Esophagus squamous epithelium (tissue), 5 donors: ENCODE data around the gene CPA5. TPM values are rescaled to one million over a fixed set of nuclear protein-coding genes. Genes with fewer than 3 reads are reported as not detected.
"Not testable (repeated sequence)": the region's sequence is repeated elsewhere in the genome, so short reads cannot be mapped to it uniquely, and the experiment has no call there.

Source experiments
- DNase-seq: peaks from one replicate; lab custom pipeline; 2025; lab: John Stamatoyannopoulos, UW
- H3K27ac ChIP-seq, 4 donors: fragments of 200-600 bp; sonication (generic); one replicate each; pipeline ENCODE4 v1.5.1; 2016 to 2019; ENCODE audit warnings: mild to moderate bottlenecking in 1 of 4
- H3K27me3 ChIP-seq, 4 donors: fragments of 200-600 bp; sonication (generic); 1 replicate in 3 of 4; 2 replicates in 1 of 4; pipeline versions ENCODE4 v1.5.1 to v1.6.0; 2017 to 2021; ENCODE audit warnings: antibody characterized with exemption in 1 of 4
- H3K36me3 ChIP-seq, 3 donors: fragments of 200-600 bp; sonication (generic); one replicate each; pipeline ENCODE4 v1.5.1; 2016 to 2019
- H3K4me1 ChIP-seq, 3 donors: fragments of 200-600 bp; sonication (generic); one replicate each; pipeline ENCODE4 v1.5.1; 2017 to 2019
- H3K4me3 ChIP-seq, 4 donors: fragments of 200-600 bp; sonication (generic); 1 replicate in 3 of 4; 2 replicates in 1 of 4; pipeline ENCODE4 v1.5.1; 2016 to 2019; ENCODE audit warnings: mild to moderate bottlenecking in 2 of 4, moderate library complexity in 1 of 4
- H3K9me3 ChIP-seq, 3 donors: fragments of 200-600 bp; sonication (generic); one replicate each; pipeline ENCODE4 v1.5.1; 2016 to 2019
- POLR2A ChIP-seq, 4 donors: fragments of 450-650 bp; IDR thresholded peaks; one replicate each; pipeline ENCODE4 v1.6.1; 2017; ENCODE audit warnings: antibody characterized with exemption in 4 of 4, mild to moderate bottlenecking in 4 of 4, moderate library complexity in 3 of 4
- WGBS, 2 donors: methylation state at CpG; one replicate each; pipeline ENCODE4 v1.1.5; 2018; 5-methylcytosine and 5-hydroxymethylcytosine counted together
- intact Hi-C: fragments of 100-400 bp; cut with DNase I; formaldehyde crosslinking; loops from one replicate; pipeline ENCODE4 v1.15.0; 2022
- total RNA-seq, 4 donors: library from RNA; depleted of rRNA; stranded (reverse); fragments of >200 nt; gene quantifications; one replicate each; pipeline ENCODE4 v1.1.0, GENCODE V29; 2016
- TF ChIP-seq, protein P1 (sequence below), 6 experiments: fragments of 450-650 bp in 4 of 6; fragments of 200-600 bp in 2 of 6; sonication (generic) in 2 of 6; IDR thresholded peaks; one replicate each; pipeline ENCODE4 v1.5.1; 2016 to 2019; ENCODE audit warnings: antibody characterized with exemption in 6 of 6, mild to moderate bottlenecking in 4 of 6, moderate library complexity in 4 of 6
- donor health status: DM: yes; HTN: yes; CAD: no.

The CPA5 gene
- total RNA-seq, 4 donors from 2014 or later, result not detected

DNA sequence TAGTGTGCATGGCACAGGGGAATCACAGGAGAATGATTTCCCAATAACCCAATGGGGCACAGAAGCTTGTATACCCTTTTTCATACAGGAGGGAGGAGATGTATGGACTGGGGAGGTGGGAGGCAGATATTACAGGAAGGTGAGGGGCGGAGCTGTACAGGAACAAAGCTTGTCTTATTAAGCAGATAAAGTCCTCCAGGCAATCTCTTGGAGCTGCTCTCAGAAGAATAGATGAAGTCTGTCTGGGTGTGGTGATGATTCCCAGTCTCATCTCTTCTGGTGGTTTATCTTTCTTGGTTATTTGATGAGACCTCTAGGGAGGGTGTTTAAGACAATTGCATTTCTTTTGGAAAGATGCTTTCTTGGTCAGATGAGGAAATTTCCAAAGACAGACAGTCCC, 25.1 kb upstream of the CPA5 start:
- no peak for DNase-seq
- TF ChIP-seq, protein P1, sequence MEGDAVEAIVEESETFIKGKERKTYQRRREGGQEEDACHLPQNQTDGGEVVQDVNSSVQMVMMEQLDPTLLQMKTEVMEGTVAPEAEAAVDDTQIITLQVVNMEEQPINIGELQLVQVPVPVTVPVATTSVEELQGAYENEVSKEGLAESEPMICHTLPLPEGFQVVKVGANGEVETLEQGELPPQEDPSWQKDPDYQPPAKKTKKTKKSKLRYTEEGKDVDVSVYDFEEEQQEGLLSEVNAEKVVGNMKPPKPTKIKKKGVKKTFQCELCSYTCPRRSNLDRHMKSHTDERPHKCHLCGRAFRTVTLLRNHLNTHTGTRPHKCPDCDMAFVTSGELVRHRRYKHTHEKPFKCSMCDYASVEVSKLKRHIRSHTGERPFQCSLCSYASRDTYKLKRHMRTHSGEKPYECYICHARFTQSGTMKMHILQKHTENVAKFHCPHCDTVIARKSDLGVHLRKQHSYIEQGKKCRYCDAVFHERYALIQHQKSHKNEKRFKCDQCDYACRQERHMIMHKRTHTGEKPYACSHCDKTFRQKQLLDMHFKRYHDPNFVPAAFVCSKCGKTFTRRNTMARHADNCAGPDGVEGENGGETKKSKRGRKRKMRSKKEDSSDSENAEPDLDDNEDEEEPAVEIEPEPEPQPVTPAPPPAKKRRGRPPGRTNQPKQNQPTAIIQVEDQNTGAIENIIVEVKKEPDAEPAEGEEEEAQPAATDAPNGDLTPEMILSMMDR (IDR thresholded peaks at IDR 0.05), result no peak
- TF ChIP-seq POLR2A (IDR thresholded peaks at IDR 0.05), result no peak
- peaks cover 0 to 13% (median 0%) of the 10 kb centered on the region in 3 donors for H3K4me1 ChIP-seq
- WGBS, 2 donors, result 86 to 100% methylated on average over 1 of the region's 1 CpG
- H3K27ac ChIP-seq, result no peak overlapping the region
- no peaks in the 10 kb centered on the region for H3K9me3 ChIP-seq
- no peaks in the 10 kb centered on the region for H3K36me3 ChIP-seq
- no peak overlapping the region for H3K4me3 ChIP-seq
- H3K27me3 ChIP-seq, result peaks cover 0 to 4% (median 0%) of the 10 kb centered on the region in 4 donors
- intact Hi-C loops, result no loop called here

DNA sequence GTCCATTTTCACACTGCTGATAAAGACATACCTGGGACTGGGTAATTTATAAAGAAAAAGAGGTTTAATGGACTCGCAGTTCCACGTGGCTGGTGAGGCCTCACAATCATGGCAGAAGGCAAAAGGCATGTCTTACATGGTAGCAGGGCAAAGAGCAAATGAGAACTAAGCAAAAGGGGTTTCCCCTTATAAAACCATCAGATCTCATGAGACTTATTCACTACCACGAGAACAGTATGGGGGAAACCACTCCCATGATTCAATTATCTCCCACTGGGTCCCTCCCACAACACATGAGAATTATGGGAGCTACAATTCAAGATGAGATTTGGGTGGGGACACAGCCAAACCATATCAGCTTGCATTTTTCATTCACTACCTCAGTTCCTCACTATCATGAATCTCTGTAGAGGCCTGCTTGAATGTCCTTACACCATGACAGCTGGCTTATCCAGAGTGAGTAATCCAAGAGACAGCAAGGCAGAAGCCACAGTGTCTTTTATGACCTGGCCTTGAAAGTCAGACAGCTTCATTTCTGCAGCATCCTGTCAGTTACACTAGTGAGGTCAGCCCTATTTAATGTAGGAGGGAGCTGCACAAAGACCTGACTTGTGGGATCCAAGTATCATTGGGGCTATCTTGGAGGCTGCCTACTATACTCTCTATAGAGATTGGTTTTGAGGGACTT, 22.9 kb upstream of the CPA5 start:
- intact Hi-C loops, H3K36me3 ChIP-seq, H3K27me3 ChIP-seq, H3K27ac ChIP-seq, H3K4me3 ChIP-seq, H3K9me3 ChIP-seq, DNase-seq: not testable (repeated sequence)
- whole genome bisulfite sequencing, 2 donors, result 82 to 96% methylated on average over 3 of the region's 3 CpGs
- H3K4me1 ChIP-seq, result peaks cover 0 to 13% (median 0%) of the 10 kb centered on the region in 3 donors

DNA sequence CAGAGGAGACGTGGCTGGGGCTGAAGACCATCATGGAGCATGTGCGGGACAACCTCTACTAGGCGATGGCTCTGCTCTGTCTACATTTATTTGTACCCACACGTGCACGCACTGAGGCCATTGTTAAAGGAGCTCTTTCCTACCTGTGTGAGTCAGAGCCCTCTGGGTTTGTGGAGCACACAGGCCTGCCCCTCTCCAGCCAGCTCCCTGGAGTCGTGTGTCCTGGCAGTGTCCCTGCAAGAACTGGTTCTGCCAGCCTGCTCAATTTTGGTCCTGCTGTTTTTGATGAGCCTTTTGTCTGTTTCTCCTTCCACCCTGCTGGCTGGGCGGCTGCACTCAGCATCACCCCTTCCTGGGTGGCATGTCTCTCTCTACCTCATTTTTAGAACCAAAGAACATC, 22.0 kb upstream of the CPA5 start:
- TF ChIP-seq POLR2A (IDR thresholded peaks at IDR 0.05), result no peak
- TF ChIP-seq, protein P1 (IDR thresholded peaks at IDR 0.05), result no peak
- no peaks in the 10 kb centered on the region for H3K36me3 ChIP-seq
- H3K27me3 ChIP-seq, result no peaks in the 10 kb centered on the region
- 55 to 68% methylated on average over 7 of the region's 7 CpGs for WGBS, 2 donors
- no peak overlapping the region for H3K4me3 ChIP-seq
- no peaks in the 10 kb centered on the region for H3K9me3 ChIP-seq
- DNase-seq, result no peak
- H3K4me1 ChIP-seq, result peaks cover 0 to 13% (median 0%) of the 10 kb centered on the region in 3 donors
- intact Hi-C loops, result no loop called here
- no peak overlapping the region for H3K27ac ChIP-seq

DNA sequence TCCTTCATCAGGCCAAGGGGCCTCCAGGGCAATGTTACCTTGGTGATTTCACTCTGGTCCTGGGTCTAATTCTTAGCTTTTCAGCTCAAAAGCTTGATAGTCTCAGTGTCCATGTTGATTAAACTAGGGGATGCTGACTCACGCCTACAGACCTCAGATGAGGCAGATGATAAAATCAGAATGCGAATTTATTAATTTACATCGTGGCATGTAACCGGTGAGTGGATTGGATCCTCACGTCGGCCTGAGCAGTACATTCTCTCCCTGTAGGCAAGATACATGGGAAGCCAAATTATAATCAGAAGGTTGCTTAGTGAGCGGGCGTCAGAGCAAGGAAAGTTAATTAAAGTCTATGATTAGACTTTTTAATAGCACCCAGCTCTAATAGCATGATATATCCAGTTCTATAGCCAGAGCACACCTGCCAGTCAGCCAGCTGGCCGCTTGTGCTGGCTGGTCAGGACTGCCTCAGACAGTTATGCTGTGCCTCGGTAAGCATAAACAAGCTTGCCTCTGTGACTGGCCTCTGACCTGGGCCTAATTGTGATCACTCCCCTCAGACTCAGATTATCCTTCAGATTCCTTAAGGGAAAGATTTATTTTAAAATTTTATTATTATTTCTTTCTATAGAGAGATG, 20.2 kb upstream of the CPA5 start:
- DNase-seq, result no peak
- 92 to 93% methylated on average over 10 of the region's 10 CpGs for WGBS, 2 donors
- TF ChIP-seq POLR2A (IDR thresholded peaks at IDR 0.05), result no peak
- TF ChIP-seq, protein P1 (IDR thresholded peaks at IDR 0.05), result no peak
- no peaks in the 10 kb centered on the region for H3K9me3 ChIP-seq
- H3K4me1 ChIP-seq, result peaks cover 0 to 13% (median 0%) of the 10 kb centered on the region in 3 donors
- H3K27me3 ChIP-seq, result no peaks in the 10 kb centered on the region
- no peaks in the 10 kb centered on the region for H3K36me3 ChIP-seq
- H3K27ac ChIP-seq, result no peak overlapping the region
- H3K4me3 ChIP-seq, result no peak overlapping the region
- intact Hi-C loops, result no loop called here

DNA sequence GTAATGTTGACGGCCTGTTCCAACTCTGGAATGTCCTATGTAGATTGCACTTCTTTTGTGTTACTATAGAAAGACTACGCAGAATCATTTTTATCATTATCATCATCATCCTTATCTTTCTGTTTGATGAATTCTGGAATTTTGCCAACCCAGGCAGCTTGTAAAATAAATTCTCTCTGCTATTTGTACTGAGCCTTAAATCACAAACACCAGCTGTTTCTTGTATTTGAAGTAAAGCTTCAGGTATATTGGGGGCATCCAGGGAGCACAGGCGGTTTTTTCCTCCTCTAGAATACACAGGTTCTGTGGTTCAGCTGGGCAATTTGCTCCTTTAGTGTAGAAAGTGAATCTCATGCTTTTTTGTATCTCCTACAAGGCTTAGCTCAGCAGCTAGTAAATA, 14.9 kb upstream of the CPA5 start:
- H3K27me3 ChIP-seq, result no peaks in the 10 kb centered on the region
- H3K36me3 ChIP-seq, result no peaks in the 10 kb centered on the region
- no peak overlapping the region for H3K4me3 ChIP-seq
- no peaks in the 10 kb centered on the region for H3K9me3 ChIP-seq
- H3K27ac ChIP-seq, result no peak overlapping the region
- H3K4me1 ChIP-seq, result no peaks in the 10 kb centered on the region
- TF ChIP-seq, protein P1 (IDR thresholded peaks at IDR 0.05), result no peak
- TF ChIP-seq POLR2A (IDR thresholded peaks at IDR 0.05), result no peak
- no peak for DNase-seq
- intact Hi-C loops, result no loop called here
- WGBS, 2 donors, result 77 to 95% methylated on average over 3 of the region's 3 CpGs
